GM12892 (cell line): Measurements from ENCODE around the gene HTN1. TPM values are rescaled to one million over a fixed set of nuclear protein-coding genes. Genes with fewer than 3 reads are reported as not detected.
"Not testable (repeated sequence)": the region's sequence is repeated elsewhere in the genome, so short reads cannot be mapped to it uniquely, and the experiment has no call there.

Experiments used
- DNase-seq: peaks from one replicate; pipeline ENCODE4 v3.0.0; 2011; ENCODE audit not compliant: insufficient read length
- FAIRE-seq: peaks from 2 replicates; lab custom pipeline; 2011; peaks lifted over from hg19 to GRCh38; lab: Jason Lieb, UNC
- POLR2A ChIP-seq: IDR thresholded peaks from 2 replicates; pipeline ENCODE4 v1.6.1; 2011; ENCODE audit warnings: low read depth, low read length, control low read depth
- POLR2AphosphoS5 ChIP-seq: IDR thresholded peaks from 2 replicates; pipeline ENCODE4 v1.6.1; 2011; ENCODE audit warnings: low read depth, low read length, control low read depth
- TAF1 ChIP-seq: IDR thresholded peaks from 2 replicates; pipeline ENCODE4 v1.6.1; 2011; ENCODE audit warnings: low read depth, mild to moderate bottlenecking, control low read depth, low read length, borderline replicate concordance
- polyA plus RNA-seq: library from polyadenylated mRNA; unstranded; fragments of >200 nt; gene quantifications from one replicate; pipeline ENCODE4 v1.2.1, GENCODE V29; 2012; ENCODE audit warnings: missing spikeins, inconsistent platforms; ENCODE audit not compliant: missing spikeins

Gene HTN1
- not detected for polyA plus RNA-seq

- DNase-seq, FAIRE-seq: not testable (repeated sequence)
Observed at GRCh38 chr4:70050138-70050537, at the start of gene HTN1. Gene HTN1 (plus strand): TSS chr4:70050438. CDS start chr4:70053077, 2,639 bp downstream.

DNA sequence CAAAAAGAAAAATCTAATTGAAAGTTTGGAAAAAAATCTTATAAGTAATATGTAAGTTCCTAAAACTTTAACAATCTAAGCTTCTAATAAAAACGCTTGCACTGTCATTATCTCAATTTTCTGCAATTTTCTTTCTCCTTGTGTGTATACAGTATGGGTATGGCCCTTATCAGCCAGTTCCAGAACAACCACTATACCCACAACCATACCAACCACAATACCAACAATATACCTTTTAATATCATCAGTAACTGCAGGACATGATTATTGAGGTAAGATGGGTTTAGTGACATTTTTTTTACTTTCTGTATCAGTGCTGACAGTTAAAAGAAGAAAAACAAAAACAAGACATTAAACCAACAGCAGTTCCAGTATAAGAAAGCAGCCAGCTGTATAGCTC lies 49.5 kb upstream of the HTN1 start:
- FAIRE-seq (no peak), DNase-seq (no peak)
- TF ChIP-seq TAF1 (no peak), POLR2A (no peak), POLR2AphosphoS5 (no peak)

DNA sequence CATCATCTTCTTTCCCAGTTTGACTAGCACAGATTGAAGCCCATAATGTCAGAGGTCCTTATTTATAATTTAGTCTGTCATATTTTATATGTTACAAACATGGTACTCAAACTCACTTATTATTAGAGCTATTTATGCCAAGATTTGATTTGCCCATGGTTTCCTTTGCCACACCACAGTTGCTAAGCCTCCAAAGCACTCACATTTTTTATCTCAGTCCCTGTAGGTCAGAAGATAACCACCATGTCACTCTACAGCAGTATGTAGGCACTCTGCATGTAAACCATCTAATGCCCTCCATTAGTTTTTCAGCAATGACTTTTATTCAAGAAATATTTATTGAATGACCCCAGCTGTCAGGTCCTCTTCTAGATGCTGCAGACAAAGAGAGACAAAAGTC lies 47.7 kb upstream of the HTN1 start:
- FAIRE-seq (no peak), DNase-seq (no peak)

DNA sequence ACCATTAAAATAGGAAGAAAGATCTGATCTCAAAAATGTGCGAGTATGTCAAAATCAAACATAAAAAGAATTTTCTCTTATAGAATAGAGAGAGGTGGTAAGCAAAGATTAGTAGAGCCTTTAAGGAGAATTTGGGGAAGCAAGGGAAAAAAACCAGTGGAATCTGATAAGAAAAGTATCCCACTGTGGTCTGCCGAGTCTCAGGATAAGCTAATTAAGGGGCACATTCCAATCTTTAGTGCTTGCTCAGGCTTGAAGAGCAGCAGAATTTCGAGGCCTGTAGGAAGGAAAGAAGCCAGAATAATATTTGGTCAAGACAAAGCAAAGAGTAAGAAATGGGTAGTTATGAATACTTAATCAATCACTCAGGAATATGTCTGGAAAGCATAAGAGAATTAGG lies 41.5 kb upstream of the HTN1 start:
- FAIRE-seq: no peak
- no peak for TF ChIP-seq POLR2AphosphoS5
- TF ChIP-seq TAF1: no peak
- no peak for TF ChIP-seq POLR2A
- no peak for DNase-seq

More for the DNA sequence above, 47.7 kb upstream of the HTN1 start:
- TF ChIP-seq POLR2A: no peak

GRCh38 chr4:70019006-70019405 lies 31.2 kb upstream of the HTN1 start:
- DNase-seq, FAIRE-seq: not testable (repeated sequence)

- DNase-seq (no peak), FAIRE-seq (no peak)
- TF ChIP-seq TAF1 (no peak), POLR2AphosphoS5 (no peak), POLR2A (no peak)
Observed at GRCh38 chr4:70023218-70023617, 27.0 kb upstream of the HTN1 start.

- DNase-seq (no peak), FAIRE-seq (no peak)
- TF ChIP-seq POLR2AphosphoS5 (no peak), TAF1 (no peak), POLR2A (no peak)
Observed at GRCh38 chr4:70027011-70027410, 23.2 kb upstream of the HTN1 start.

- DNase-seq, FAIRE-seq: not testable (repeated sequence)
Observed at GRCh38 chr4:70028159-70028558, 22.1 kb upstream of the HTN1 start, which contains the start of gene HTN3. Gene HTN3 (plus strand): TSS chr4:70028459. CDS start chr4:70030741, 2,282 bp downstream.

- not testable (repeated sequence) for DNase-seq, FAIRE-seq
Observed at GRCh38 chr4:70037559-70037958, 12.7 kb upstream of the HTN1 start.

DNA sequence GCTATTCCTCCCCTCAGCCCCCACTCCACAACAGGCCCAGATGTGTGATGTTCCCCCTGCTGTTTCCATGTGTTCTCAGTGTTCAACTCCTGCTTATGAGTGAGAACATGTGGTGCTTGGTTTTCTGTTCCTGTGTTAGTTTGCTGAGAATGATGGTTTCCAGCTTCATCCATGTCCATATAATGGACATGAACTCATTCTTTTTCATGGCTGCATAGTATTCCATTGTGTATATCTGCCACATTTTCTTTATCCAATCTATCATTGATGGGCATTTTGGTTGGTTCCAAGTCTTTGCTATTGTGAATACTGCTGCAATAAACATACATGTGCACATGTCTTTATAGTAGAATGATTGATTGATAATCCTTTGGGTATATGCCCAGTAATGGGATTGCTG lies 10.3 kb upstream of the HTN1 start:
- FAIRE-seq, DNase-seq: not testable (repeated sequence)

- FAIRE-seq (no peak), DNase-seq (no peak)
- no peak for TF ChIP-seq TAF1
- no peak for TF ChIP-seq POLR2A
- TF ChIP-seq POLR2AphosphoS5: no peak
Observed at GRCh38 chr4:70041652-70042286, 8.5 kb upstream of the HTN1 start.

GRCh38 chr4:70056534-70056933 lies 6.3 kb downstream of the HTN1 start:
- FAIRE-seq, DNase-seq: not testable (repeated sequence)

DNA sequence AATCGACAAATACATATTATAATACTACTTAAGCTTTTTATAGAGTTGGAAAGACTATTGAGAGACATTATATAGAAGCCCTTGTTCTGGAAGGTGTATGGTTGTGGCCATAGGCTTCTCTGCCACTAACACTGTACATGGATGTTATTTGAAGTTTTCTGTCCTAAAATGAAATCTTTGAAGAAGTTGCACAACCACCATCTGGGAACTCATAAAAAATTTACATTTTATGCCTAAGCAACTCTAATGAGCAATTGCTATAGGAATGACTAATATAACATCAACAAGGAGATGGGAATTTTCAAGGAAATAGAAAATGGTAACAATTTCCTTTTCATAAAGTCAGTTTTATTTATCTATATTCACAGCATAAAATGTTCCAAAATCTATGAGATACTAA lies 7.4 kb downstream of the HTN1 start:
- FAIRE-seq: no peak
- TF ChIP-seq POLR2AphosphoS5 (no peak), TAF1 (no peak), POLR2A (no peak)
- DNase-seq: no peak

- no peak for FAIRE-seq
- TF ChIP-seq POLR2AphosphoS5 (no peak), TAF1 (no peak), POLR2A (no peak)
Observed at GRCh38 chr4:70059149-70059548, 8.9 kb downstream of the HTN1 start.

More at GRCh38 chr4:70059149-70059548, 8.9 kb downstream of the HTN1 start:
- DNase-seq: no peak
